ENCODE measurements around the gene ACOT12. TPM values are rescaled to one million over a fixed set of nuclear protein-coding genes. Genes with fewer than 3 reads are reported as not detected.

The ACOT12 gene
- total RNA-seq, 4 donors from 2014 or later = 0.55 TPM; not detected in 3

- DNase-seq = no peak
- no peaks in the 10 kb centered on the region for H3K9me3 ChIP-seq
- no peaks in the 10 kb centered on the region for H3K27me3 ChIP-seq
- intact Hi-C loops (cut with DNase I; ENCODE audit: low total_unique reads) = no loop called here
- H3K36me3 ChIP-seq = no peaks in the 10 kb centered on the region
- no peak overlapping the region for H3K4me3 ChIP-seq
- peaks cover 3 to 4% of the 10 kb centered on the region in 2 donors for H3K4me1 ChIP-seq
- no peak overlapping the region for H3K27ac ChIP-seq
- TF ChIP-seq CTCF (IDR thresholded peaks at IDR 0.05) = no peak
- TF ChIP-seq POLR2A (IDR thresholded peaks at IDR 0.05) = no peak
These were observed 28.7 kb upstream of the ACOT12 start for GRCh38 chr5:81422671-81423070.

GRCh38 chr5:81420039-81420667 lies 26.2 kb upstream of the ACOT12 start:
- intact Hi-C loops (cut with DNase I; ENCODE audit: low total_unique reads) = no loop called here
- no peaks in the 10 kb centered on the region for H3K27me3 ChIP-seq
- H3K4me1 ChIP-seq = peaks cover 0 to under 1% of the 10 kb centered on the region in 2 donors
- H3K9me3 ChIP-seq = no peaks in the 10 kb centered on the region
- TF ChIP-seq CTCF (IDR thresholded peaks at IDR 0.05) (no peak), POLR2A (IDR thresholded peaks at IDR 0.05) (no peak)
- no peaks in the 10 kb centered on the region for H3K36me3 ChIP-seq
- no peak overlapping the region for H3K4me3 ChIP-seq
- DNase-seq = no peak
- H3K27ac ChIP-seq = no peak overlapping the region

GRCh38 chr5:81418606-81419005 lies 24.7 kb upstream of the ACOT12 start:
- no peak for TF ChIP-seq POLR2A (IDR thresholded peaks at IDR 0.05)
- TF ChIP-seq CTCF (IDR thresholded peaks at IDR 0.05) = no peak
- no peak overlapping the region for H3K4me3 ChIP-seq
- intact Hi-C loops (cut with DNase I; ENCODE audit: low total_unique reads) = no loop called here

GRCh38 chr5:81417052-81417451 lies 23.1 kb upstream of the ACOT12 start:
- no peak for TF ChIP-seq CTCF (IDR thresholded peaks at IDR 0.05)
- no peak for TF ChIP-seq POLR2A (IDR thresholded peaks at IDR 0.05)
- Histone ChIP-seq H3K4me3 (no peak overlapping the region), H3K4me1 (no peaks in the 10 kb centered on the region), H3K9me3 (no peaks in the 10 kb centered on the region), H3K36me3 (no peaks in the 10 kb centered on the region), H3K27me3 (no peaks in the 10 kb centered on the region), H3K27ac (no peak overlapping the region)
- no peak for DNase-seq
- intact Hi-C loops (cut with DNase I; ENCODE audit: low total_unique reads) = no loop called here

More at GRCh38 chr5:81418606-81419005, 24.7 kb upstream of the ACOT12 start:
- H3K4me1 ChIP-seq = no peaks in the 10 kb centered on the region
- no peaks in the 10 kb centered on the region for H3K36me3 ChIP-seq
- no peak for DNase-seq
- no peaks in the 10 kb centered on the region for H3K9me3 ChIP-seq
- no peak overlapping the region for H3K27ac ChIP-seq
- H3K27me3 ChIP-seq = no peaks in the 10 kb centered on the region

GRCh38 chr5:81409896-81410295 lies 16.0 kb upstream of the ACOT12 start:
- H3K27ac ChIP-seq = no peak overlapping the region
- H3K4me3 ChIP-seq = no peak overlapping the region
- H3K36me3 ChIP-seq = no peaks in the 10 kb centered on the region
- H3K27me3 ChIP-seq = no peaks in the 10 kb centered on the region
- TF ChIP-seq CTCF (IDR thresholded peaks at IDR 0.05) (no peak), POLR2A (IDR thresholded peaks at IDR 0.05) (no peak)
- intact Hi-C loops (cut with DNase I; ENCODE audit: low total_unique reads) = no loop called here
- H3K9me3 ChIP-seq = no peaks in the 10 kb centered on the region
- DNase-seq = no peak
- H3K4me1 ChIP-seq = no peaks in the 10 kb centered on the region

Data from uterus (tissue), 4 donors.